Testis (tissue), 2 donors: ENCODE measurements around the gene SCYL2.

ENCODE experiments used
- POLR2A ChIP-seq: fragments of 450-650 bp; IDR thresholded peaks from one replicate; pipeline ENCODE4 v1.6.1; 2017; ENCODE audit warnings: antibody characterized with exemption, mild to moderate bottlenecking, moderate library complexity
- TF ChIP-seq, protein P1 (sequence below), 3 experiments: fragments of 450-650 bp in 2 of 3; fragments of 200-600 bp in 1 of 3; sonication (generic) in 1 of 3; IDR thresholded peaks; one replicate each; pipeline ENCODE4 v1.5.1; 2016 to 2019; ENCODE audit warnings: antibody characterized with exemption in 3 of 3, mild to moderate bottlenecking in 2 of 3, moderate library complexity in 1 of 3

DNA sequence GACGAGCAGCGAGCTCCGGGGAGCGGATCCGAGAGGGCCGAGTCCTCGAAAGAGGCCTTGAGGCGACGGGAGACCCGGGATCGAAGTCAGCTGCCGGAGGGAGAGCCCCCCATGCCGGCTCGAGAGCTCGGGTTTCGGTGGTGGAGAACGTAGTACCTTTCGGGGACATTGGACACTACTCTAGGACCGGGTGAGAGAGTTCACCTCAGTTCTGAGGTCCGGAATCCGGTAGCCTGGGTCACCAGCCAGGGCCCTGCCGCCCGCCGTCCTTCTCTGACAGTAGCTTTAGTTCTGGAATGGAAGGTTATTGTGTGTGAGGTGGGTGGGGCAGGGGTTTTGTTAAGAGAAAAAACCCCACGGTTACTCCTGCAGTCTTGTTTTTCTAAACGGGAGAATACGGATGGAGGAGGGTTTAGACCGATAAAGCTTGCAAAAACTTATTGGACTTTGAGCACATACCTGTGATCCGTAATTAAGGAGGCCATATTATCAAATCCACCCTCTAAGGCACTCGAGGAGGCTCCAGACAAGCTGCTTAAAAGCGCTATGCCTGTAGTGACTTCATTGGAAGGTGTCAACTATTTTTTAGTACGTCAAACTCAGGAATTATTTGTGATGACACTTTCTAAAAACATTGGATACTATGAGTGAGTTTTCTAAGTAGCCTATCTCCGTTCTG, 765 bp downstream of the SCYL2 start:
- no peak for TF ChIP-seq POLR2A
- TF ChIP-seq, protein P1, sequence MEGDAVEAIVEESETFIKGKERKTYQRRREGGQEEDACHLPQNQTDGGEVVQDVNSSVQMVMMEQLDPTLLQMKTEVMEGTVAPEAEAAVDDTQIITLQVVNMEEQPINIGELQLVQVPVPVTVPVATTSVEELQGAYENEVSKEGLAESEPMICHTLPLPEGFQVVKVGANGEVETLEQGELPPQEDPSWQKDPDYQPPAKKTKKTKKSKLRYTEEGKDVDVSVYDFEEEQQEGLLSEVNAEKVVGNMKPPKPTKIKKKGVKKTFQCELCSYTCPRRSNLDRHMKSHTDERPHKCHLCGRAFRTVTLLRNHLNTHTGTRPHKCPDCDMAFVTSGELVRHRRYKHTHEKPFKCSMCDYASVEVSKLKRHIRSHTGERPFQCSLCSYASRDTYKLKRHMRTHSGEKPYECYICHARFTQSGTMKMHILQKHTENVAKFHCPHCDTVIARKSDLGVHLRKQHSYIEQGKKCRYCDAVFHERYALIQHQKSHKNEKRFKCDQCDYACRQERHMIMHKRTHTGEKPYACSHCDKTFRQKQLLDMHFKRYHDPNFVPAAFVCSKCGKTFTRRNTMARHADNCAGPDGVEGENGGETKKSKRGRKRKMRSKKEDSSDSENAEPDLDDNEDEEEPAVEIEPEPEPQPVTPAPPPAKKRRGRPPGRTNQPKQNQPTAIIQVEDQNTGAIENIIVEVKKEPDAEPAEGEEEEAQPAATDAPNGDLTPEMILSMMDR (IDR thresholded peaks at IDR 0.05): no peak
